Activated naive CD8-positive, alpha-beta T cell treated with anti-CD3 and anti-CD28 coated beads, Interleukin-2, amount 50 U/mL, for 24 hours (primary cell): ENCODE results near the gene SMC2.
A peak's percentile ranks its signal among the peaks of the same experiment; 100 is the strongest.

ENCODE experiments used
- ATAC-seq: fragments of 150-1000 bp; cut with Tn5 transposase; one replicate; pipeline ENCODE4 v1.10.0; 2021
- DNase-seq: peaks from one replicate; pipeline ENCODE4 v3.0.0; 2021
- H3K27ac Mint-ChIP-seq: one replicate; pipeline ENCODE4 v1.8.0; 2021; ENCODE audit warnings: mild to moderate bottlenecking, mixed read lengths
- H3K27me3 Mint-ChIP-seq: one replicate; pipeline ENCODE4 v1.8.0; 2021; ENCODE audit warnings: mixed read lengths
- H3K36me3 Mint-ChIP-seq: one replicate; pipeline ENCODE4 v1.8.0; 2021; ENCODE audit warnings: low read depth, mixed read lengths
- H3K4me1 Mint-ChIP-seq: one replicate; pipeline ENCODE4 v1.8.0; 2021; ENCODE audit warnings: mixed read lengths
- H3K4me3 Mint-ChIP-seq: one replicate; pipeline ENCODE4 v1.8.0; 2021; ENCODE audit warnings: mild to moderate bottlenecking, moderate library complexity, mixed read lengths
- H3K9me3 Mint-ChIP-seq: one replicate; pipeline ENCODE4 v1.8.0; 2021; ENCODE audit warnings: mixed read lengths

The SMC2 gene

GRCh38 chr9:104090578-104090977 is 3.5 kb upstream of the SMC2 start:
- ATAC-seq (no peak), DNase-seq (no peak)
- peaks cover 28% of the 10 kb centered on the region for H3K4me1 Mint-ChIP-seq
- H3K4me3 Mint-ChIP-seq = no peak overlapping the region
- H3K9me3 Mint-ChIP-seq = no peaks in the 10 kb centered on the region
- peaks cover 4% of the 10 kb centered on the region for H3K36me3 Mint-ChIP-seq
- no peak overlapping the region for H3K27ac Mint-ChIP-seq
- H3K27me3 Mint-ChIP-seq = peaks cover 8% of the 10 kb centered on the region

DNA sequence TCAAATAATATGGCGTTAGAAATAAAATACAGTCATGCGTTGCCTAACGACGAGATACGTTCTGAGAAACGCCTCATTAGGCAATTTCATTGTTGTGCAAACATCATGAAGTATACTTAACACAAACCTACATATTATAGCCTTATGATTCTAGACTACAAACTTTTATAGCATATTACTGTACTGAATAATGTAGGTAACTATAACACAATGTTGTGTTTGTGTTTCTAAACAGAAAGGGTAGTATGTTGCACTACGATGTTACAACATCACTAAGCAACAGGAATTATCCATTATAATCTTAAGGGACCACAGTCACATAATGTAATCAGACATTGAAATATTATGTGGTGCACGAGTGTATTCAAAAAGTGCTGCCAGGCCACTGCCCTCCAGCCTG is 3.0 kb upstream of the SMC2 start:
- peaks cover 34% of the 10 kb centered on the region for H3K4me1 Mint-ChIP-seq
- ATAC-seq = no peak
- H3K4me3 Mint-ChIP-seq = no peak overlapping the region
- no peak for DNase-seq
- H3K36me3 Mint-ChIP-seq = peaks cover 10% of the 10 kb centered on the region
- peaks cover 8% of the 10 kb centered on the region for H3K27me3 Mint-ChIP-seq
- H3K9me3 Mint-ChIP-seq = no peaks in the 10 kb centered on the region
- H3K27ac Mint-ChIP-seq = peak overlapping the region; percentile 25

GRCh38 chr9:104091708-104092107 is 2.4 kb upstream of the SMC2 start:
- Mint-ChIP-seq H3K27ac (peak overlapping the region; percentile 25), H3K36me3 (peaks cover 16% of the 10 kb centered on the region), H3K9me3 (no peaks in the 10 kb centered on the region), H3K27me3 (peaks cover 8% of the 10 kb centered on the region), H3K4me1 (peaks cover 39% of the 10 kb centered on the region), H3K4me3 (no peak overlapping the region)
- ATAC-seq = no peak
- no peak for DNase-seq

DNA sequence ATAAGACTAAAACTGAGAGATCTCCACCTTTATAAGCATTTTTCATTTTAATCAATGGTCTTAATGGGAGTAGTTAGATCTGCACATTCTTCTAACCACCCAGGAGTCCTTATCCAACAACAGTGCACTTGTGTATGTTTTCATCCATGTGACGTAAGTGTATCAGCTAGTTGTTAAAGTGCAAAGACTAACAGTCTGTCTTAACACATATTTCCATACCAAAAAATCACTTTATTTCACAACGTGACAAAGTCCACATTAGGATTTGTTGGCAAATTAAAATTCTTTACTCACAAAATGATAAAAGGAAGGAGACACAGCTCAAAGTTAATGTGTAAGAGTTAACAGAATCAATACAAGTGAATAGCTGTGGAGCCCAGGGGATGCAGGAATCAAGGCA is 1.9 kb upstream of the SMC2 start:
- peaks cover 41% of the 10 kb centered on the region for H3K4me1 Mint-ChIP-seq
- no peaks in the 10 kb centered on the region for H3K9me3 Mint-ChIP-seq
- H3K4me3 Mint-ChIP-seq = peak overlapping the region; percentile 93
- DNase-seq (no peak), ATAC-seq (no peak)
- peaks cover 4% of the 10 kb centered on the region for H3K27me3 Mint-ChIP-seq
- peaks cover 18% of the 10 kb centered on the region for H3K36me3 Mint-ChIP-seq
- no peak overlapping the region for H3K27ac Mint-ChIP-seq

DNA sequence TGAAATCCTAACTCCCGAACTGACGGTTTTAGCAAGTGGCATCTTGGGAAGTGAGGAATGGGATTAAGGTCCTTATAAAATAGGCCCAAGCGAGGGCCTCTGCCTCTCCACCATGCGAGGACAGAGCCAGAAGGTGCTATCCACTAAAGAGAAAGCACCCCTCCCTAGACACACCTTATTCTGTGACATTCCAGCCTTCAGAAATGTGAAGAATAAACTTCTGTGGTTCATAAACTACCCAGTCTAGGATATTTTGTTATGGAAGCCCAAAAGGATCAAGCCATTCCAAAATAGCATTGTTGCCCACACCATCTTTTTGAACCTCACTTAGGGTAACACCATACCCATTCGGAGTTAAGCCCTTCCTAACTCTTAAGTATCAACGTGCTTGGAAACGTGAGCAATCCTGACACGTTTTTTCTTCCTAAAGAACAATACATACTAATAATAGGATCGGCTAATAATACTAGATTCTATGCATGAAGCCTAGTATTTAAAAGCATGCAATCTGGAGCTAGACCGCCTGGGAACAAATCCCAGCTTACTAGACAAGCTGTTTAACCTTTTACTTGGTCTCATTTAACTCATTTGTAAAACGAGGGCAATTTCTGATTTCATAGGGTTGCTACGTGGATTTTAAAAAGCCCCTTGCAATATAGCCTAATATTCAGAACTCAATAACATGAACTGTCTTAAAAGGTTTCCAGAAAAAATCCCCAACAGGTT is 1.1 kb upstream of the SMC2 start:
- Mint-ChIP-seq H3K36me3 (peaks cover 20% of the 10 kb centered on the region), H3K4me1 (peaks cover 44% of the 10 kb centered on the region), H3K9me3 (no peaks in the 10 kb centered on the region), H3K27ac (peak overlapping the region; percentile 99), H3K4me3 (peak overlapping the region; percentile 93), H3K27me3 (peaks cover 2% of the 10 kb centered on the region)
- no peak for DNase-seq
- ATAC-seq = no peak

DNA sequence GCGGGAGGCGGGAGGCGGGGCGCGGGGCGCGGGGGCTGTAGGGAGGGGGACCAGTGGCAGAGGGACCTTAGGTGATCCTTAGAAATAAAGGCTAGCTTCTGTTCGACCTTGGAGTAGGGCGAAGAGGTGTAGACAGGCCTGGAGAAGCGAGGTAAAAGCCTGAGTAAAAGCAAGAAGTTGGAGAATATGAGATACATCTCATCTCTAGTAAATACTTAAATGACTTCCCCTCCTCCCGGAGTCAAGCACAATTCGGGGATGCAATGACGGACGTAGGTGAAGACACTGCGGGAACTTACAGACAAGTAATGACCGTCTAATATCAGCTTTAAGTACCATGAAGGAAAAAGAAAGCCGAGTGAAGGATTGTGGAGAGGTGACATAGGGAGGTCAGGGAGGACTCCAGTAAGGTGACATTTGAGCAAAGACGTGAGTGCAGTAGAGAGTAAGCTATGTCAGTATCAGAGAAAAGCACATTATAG is 466 bp downstream of the SMC2 start:
- DNase-seq (no peak), ATAC-seq (peak; percentile 1)
- peak overlapping the region; percentile 93 for H3K4me3 Mint-ChIP-seq
- peaks cover 30% of the 10 kb centered on the region for H3K36me3 Mint-ChIP-seq
- H3K27me3 Mint-ChIP-seq = no peaks in the 10 kb centered on the region
- H3K4me1 Mint-ChIP-seq = peaks cover 44% of the 10 kb centered on the region
- no peaks in the 10 kb centered on the region for H3K9me3 Mint-ChIP-seq
- peak overlapping the region; percentile 99 for H3K27ac Mint-ChIP-seq

GRCh38 chr9:104099630-104100029 is 5.5 kb downstream of the SMC2 start:
- Mint-ChIP-seq H3K9me3 (no peaks in the 10 kb centered on the region), H3K27ac (no peak overlapping the region), H3K4me1 (peaks cover 25% of the 10 kb centered on the region), H3K36me3 (peaks cover 72% of the 10 kb centered on the region), H3K4me3 (no peak overlapping the region), H3K27me3 (no peaks in the 10 kb centered on the region)
- DNase-seq (no peak), ATAC-seq (no peak)

DNA sequence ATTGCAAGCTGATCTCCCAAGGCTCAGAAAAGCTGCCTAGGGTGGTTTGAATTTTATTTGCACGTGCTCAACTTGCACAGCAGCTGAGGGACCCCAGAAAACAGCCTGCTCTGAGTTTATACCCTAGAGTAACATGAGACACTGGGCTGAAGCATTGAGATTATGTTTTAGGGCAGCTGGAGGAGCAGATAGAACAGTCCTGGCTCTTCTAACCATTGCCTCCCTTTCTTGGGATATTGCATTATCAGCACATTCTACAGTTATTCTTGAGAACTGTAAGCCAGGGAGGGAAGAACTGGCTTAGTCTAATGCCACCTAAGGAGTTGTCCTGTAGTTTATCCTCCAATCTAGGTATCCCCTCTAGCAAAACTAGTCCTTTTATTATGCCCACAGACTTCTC is 10.3 kb downstream of the SMC2 start:
- ATAC-seq = no peak
- H3K27ac Mint-ChIP-seq = no peak overlapping the region
- H3K36me3 Mint-ChIP-seq = peaks cover 83% of the 10 kb centered on the region
- no peaks in the 10 kb centered on the region for H3K27me3 Mint-ChIP-seq
- no peaks in the 10 kb centered on the region for H3K4me1 Mint-ChIP-seq
- DNase-seq = no peak
- H3K9me3 Mint-ChIP-seq = no peaks in the 10 kb centered on the region
- H3K4me3 Mint-ChIP-seq = no peak overlapping the region

GRCh38 chr9:104107799-104108198 is 13.7 kb downstream of the SMC2 start:
- Mint-ChIP-seq H3K4me3 (no peak overlapping the region), H3K27me3 (no peaks in the 10 kb centered on the region), H3K36me3 (peaks cover 66% of the 10 kb centered on the region), H3K9me3 (no peaks in the 10 kb centered on the region), H3K4me1 (no peaks in the 10 kb centered on the region), H3K27ac (no peak overlapping the region)
- ATAC-seq (peak; percentile 28), DNase-seq (no peak)

- no peak overlapping the region for H3K27ac Mint-ChIP-seq
- no peaks in the 10 kb centered on the region for H3K4me1 Mint-ChIP-seq
- H3K4me3 Mint-ChIP-seq = no peak overlapping the region
- H3K9me3 Mint-ChIP-seq = no peaks in the 10 kb centered on the region
- no peaks in the 10 kb centered on the region for H3K27me3 Mint-ChIP-seq
- ATAC-seq (no peak), DNase-seq (no peak)
- peaks cover 64% of the 10 kb centered on the region for H3K36me3 Mint-ChIP-seq
Measured at GRCh38 chr9:104108315-104108714, 14.2 kb downstream of the SMC2 start.

DNA sequence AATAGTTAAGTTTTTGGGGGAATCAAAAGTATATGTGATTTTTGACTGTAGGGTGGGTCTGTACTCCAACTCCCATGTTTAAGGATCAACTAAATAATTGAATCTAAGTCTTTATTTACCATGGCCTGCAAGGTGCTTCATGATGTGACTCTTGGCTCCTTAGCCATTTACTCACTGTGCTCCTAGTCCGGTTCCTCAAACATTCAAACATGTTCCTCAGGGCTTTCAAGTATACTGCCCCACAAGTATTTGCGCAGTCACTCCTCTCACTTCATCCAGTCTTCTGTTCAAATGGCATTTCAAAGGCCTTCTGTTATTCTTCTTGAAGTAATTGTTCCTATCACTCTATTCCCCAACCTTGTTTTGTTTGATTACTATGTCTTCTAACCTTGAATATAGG is 16.4 kb downstream of the SMC2 start:
- Mint-ChIP-seq H3K9me3 (no peaks in the 10 kb centered on the region), H3K4me1 (no peaks in the 10 kb centered on the region), H3K27ac (no peak overlapping the region), H3K4me3 (no peak overlapping the region), H3K36me3 (peaks cover 61% of the 10 kb centered on the region), H3K27me3 (no peaks in the 10 kb centered on the region)
- DNase-seq (no peak), ATAC-seq (no peak)

DNA sequence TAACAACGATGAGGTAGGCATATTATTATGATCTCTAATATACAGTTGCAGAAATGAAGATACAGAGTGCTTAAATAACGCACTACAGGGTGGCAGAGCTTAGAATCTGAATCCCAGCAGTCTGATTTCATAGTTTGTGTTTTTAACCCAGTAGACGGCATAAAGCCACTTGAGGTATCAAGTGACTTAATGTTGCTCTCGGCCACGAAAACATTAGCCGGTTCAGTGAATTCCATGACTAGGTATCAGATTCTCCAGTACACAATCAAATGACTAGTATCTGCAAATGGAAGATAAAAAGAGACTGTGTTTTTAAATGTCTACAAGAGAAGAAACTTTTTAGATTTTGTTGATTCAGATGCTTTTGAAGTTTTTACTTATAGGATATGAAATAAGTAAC is 24.8 kb downstream of the SMC2 start:
- Mint-ChIP-seq H3K4me1 (no peaks in the 10 kb centered on the region), H3K9me3 (no peaks in the 10 kb centered on the region), H3K27ac (no peak overlapping the region), H3K36me3 (peaks cover 65% of the 10 kb centered on the region), H3K27me3 (no peaks in the 10 kb centered on the region), H3K4me3 (no peak overlapping the region)
- no peak for ATAC-seq
- no peak for DNase-seq

DNA sequence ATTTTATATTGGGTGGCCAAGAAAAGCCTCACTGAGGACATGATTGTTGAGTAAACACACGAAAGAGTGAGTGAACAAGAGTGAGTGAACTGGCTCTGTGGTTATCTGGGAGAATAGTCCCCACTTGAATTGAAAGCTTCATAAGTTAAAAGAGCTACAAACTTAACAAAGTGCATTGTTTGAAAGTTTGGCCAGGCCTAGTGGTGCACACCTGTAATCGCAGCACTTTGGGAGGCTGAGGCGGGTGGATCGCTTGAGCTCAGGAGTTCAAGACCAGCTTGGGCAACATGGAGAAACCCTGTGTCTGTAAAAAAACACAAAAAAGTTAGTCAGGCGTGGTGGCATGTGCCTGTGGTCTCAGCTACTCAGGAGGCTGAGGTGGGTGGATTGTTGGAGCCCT is 26.9 kb downstream of the SMC2 start:
- no peak overlapping the region for H3K27ac Mint-ChIP-seq
- H3K27me3 Mint-ChIP-seq = no peaks in the 10 kb centered on the region
- DNase-seq = no peak
- no peak for ATAC-seq
- no peak overlapping the region for H3K4me3 Mint-ChIP-seq
- peaks cover 67% of the 10 kb centered on the region for H3K36me3 Mint-ChIP-seq
- no peaks in the 10 kb centered on the region for H3K4me1 Mint-ChIP-seq
- no peaks in the 10 kb centered on the region for H3K9me3 Mint-ChIP-seq

GRCh38 chr9:104138243-104138868 is 44.2 kb downstream of the SMC2 start:
- ATAC-seq (no peak), DNase-seq (no peak)
- no peak overlapping the region for H3K4me3 Mint-ChIP-seq
- H3K9me3 Mint-ChIP-seq = peaks cover 4% of the 10 kb centered on the region
- no peaks in the 10 kb centered on the region for H3K27me3 Mint-ChIP-seq
- H3K36me3 Mint-ChIP-seq = peaks cover 72% of the 10 kb centered on the region
- no peak overlapping the region for H3K27ac Mint-ChIP-seq
- H3K4me1 Mint-ChIP-seq = no peaks in the 10 kb centered on the region

DNA sequence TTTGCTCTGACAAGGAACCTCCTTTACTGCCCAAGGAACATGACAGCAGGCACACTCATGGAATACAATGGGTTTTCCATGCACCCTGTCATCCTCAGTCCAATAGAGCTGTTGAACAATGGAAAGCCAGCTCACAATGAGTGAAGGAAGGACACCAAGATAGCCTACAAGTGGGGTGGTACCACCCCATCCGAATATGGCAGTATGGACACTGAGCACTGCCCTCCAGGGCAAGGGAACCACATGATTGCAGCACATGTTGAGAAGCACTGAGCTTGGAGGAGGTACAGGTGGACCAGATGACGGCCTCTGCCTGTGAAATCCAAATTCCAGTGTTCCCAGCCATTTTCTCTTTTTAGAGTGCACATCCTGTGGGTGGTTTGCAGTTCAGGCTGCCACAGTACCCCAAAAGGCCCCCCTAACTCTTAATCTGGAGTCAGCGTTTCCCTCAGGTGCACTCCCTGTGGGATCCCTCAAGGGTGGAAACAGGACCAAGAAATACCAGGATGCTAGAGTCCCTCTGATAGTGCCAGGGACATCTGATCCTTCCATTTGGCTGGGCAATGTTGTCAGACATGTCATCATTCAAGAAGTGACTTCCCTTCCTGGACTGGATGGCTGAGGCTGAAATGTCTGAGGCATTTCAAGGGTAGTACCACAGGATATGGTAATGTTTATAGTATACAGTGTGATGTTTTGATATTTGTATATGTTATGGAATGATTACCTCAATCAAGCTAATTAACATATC is 48.9 kb downstream of the SMC2 start:
- Mint-ChIP-seq H3K4me3 (no peak overlapping the region), H3K9me3 (no peaks in the 10 kb centered on the region), H3K27ac (no peak overlapping the region), H3K27me3 (no peaks in the 10 kb centered on the region), H3K36me3 (peaks cover 41% of the 10 kb centered on the region), H3K4me1 (no peaks in the 10 kb centered on the region)
- no peak for DNase-seq
- peak; percentile 15 for ATAC-seq
